ENCODE results near the gene CAMTA1.

Gene CAMTA1

GRCh38 chr1:7235871-7236517, 450.7 kb downstream of the CAMTA1 start:
- TF ChIP-seq CTCF (conservative IDR thresholded peaks at IDR 0.05; ENCODE audit: low read depth, low read length), result no peak
- DNase-seq (ENCODE audit: low read depth), result no peak
- H3K4me3 ChIP-seq (ENCODE audit: low read depth, low read length), result no peak overlapping the region

- no peak for DNase-seq (ENCODE audit: low read depth)
- no peak for TF ChIP-seq CTCF (conservative IDR thresholded peaks at IDR 0.05; ENCODE audit: low read depth, low read length)
- no peak overlapping the region for H3K4me3 ChIP-seq (ENCODE audit: low read depth, low read length)
Observed at GRCh38 chr1:7236844-7237515, 451.7 kb downstream of the CAMTA1 start.

- TF ChIP-seq CTCF (conservative IDR thresholded peaks at IDR 0.05; ENCODE audit: low read depth, low read length), result no peak
- H3K4me3 ChIP-seq (ENCODE audit: low read depth, low read length), result no peak overlapping the region
- peak; percentile 30 for DNase-seq (ENCODE audit: low read depth)
Observed at GRCh38 chr1:7247158-7247557, 461.9 kb downstream of the CAMTA1 start.

- TF ChIP-seq CTCF (conservative IDR thresholded peaks at IDR 0.05; ENCODE audit: low read depth, low read length), result no peak
- DNase-seq (ENCODE audit: low read depth), result no peak
- no peak overlapping the region for H3K4me3 ChIP-seq (ENCODE audit: low read depth, low read length)
Observed at GRCh38 chr1:7247791-7248548, 462.7 kb downstream of the CAMTA1 start.

GRCh38 chr1:7248549-7249199, 463.4 kb downstream of the CAMTA1 start:
- TF ChIP-seq CTCF (conservative IDR thresholded peaks at IDR 0.05; ENCODE audit: low read depth, low read length), result no peak
- no peak for DNase-seq (ENCODE audit: low read depth)
- H3K4me3 ChIP-seq (ENCODE audit: low read depth, low read length), result no peak overlapping the region

GRCh38 chr1:7249516-7249915, 464.3 kb downstream of the CAMTA1 start:
- H3K4me3 ChIP-seq (ENCODE audit: low read depth, low read length), result no peak overlapping the region
- no peak for TF ChIP-seq CTCF (conservative IDR thresholded peaks at IDR 0.05; ENCODE audit: low read depth, low read length)
- no peak for DNase-seq (ENCODE audit: low read depth)

Data from choroid plexus epithelial cell (primary cell).